ENCODE measurements around the gene MOG. TPM values are rescaled to one million over a fixed set of nuclear protein-coding genes. Genes with fewer than 3 reads are reported as not detected.
A peak's percentile ranks its signal among the peaks of the same experiment; 100 is the strongest.

MOG gene
- polyA plus RNA-seq, 3 donors: not detected

GRCh38 chr6:29708432-29709179, 51.7 kb downstream of the MOG start:
- no peaks in the 10 kb centered on the region for H3K36me3 Mint-ChIP-seq
- no peak for DNase-seq
- Histone ChIP-seq H3K79me2 (ENCODE audit: insufficient read depth, low read length) (no peaks in the 10 kb centered on the region), H3K9me3 (replicated peaks in 1 of 2; ENCODE audit: control insufficient read depth in 1 of 2, insufficient read depth in 1 of 2, low read length in 2 of 2) (no peaks in the 10 kb centered on the region), H3K4me2 (replicated peaks; ENCODE audit: extremely low read depth, low read length, poor library complexity, severe bottlenecking) (peak overlapping the region; percentile 50), H3K4me1 (ENCODE audit: control insufficient read depth in 1 of 2, insufficient read depth in 2 of 2, low read length in 2 of 2) (peaks cover 10% of the 10 kb centered on the region in 2 donors), H3K27me3 (ENCODE audit: control insufficient read depth in 2 of 2, insufficient read depth in 2 of 2, low read length in 2 of 2) (peaks cover 11 to 22% of the 10 kb centered on the region in 2 donors), H3K9ac (ENCODE audit: insufficient read depth, low read length, poor library complexity, severe bottlenecking) (no peak overlapping the region), H3K36me3 (replicated peaks in 1 of 2; ENCODE audit: control insufficient read depth in 1 of 2, insufficient read depth in 2 of 2, low read length in 2 of 2) (no peaks in the 10 kb centered on the region), H4K20me1 (ENCODE audit: insufficient read depth, low read length) (no peaks in the 10 kb centered on the region), H3K4me3 (replicated peaks in 1 of 3; ENCODE audit: low read depth in 2 of 3, low read length in 3 of 3) (peak overlapping the region in 2 of 3 experiments; percentile 36 to 52), H2AFZ (ENCODE audit: insufficient read depth, low read depth, low read length, poor library complexity, severe bottlenecking) (peak overlapping the region; percentile 58), H3K27ac (ENCODE audit: low read depth in 1 of 2, low read length in 2 of 2) (no peak overlapping the region)
- peaks cover 10% of the 10 kb centered on the region for H3K4me1 Mint-ChIP-seq
- no peak for TF ChIP-seq CTCF (IDR thresholded peaks at IDR 0.05)
- whole genome bisulfite sequencing (ENCODE audit: insufficient coverage): 15% methylated on average over 4 of the region's 11 CpGs
- H3K9me3 Mint-ChIP-seq: peaks cover 0 to 2% (median 0%) of the 10 kb centered on the region in 7 donors
- peaks cover 13 to 35% (median 33%) of the 10 kb centered on the region in 3 donors for H3K27me3 Mint-ChIP-seq (ENCODE audit: low read depth in 3 of 3)
- peak overlapping the region; percentile 61 to 74 for H3K4me3 Mint-ChIP-seq
- intact Hi-C loops (cut with micrococcal nuclease): loop anchor here (5.0 kb wide), 2 partner anchors 44 to 124 kb away; no protein-coding TSS in a partner anchor
- no peak overlapping the region for H3K27ac Mint-ChIP-seq

- Histone ChIP-seq H2AFZ (ENCODE audit: insufficient read depth, low read depth, low read length, poor library complexity, severe bottlenecking) (peak overlapping the region; percentile 58), H3K4me3 (replicated peaks in 1 of 3; ENCODE audit: low read depth in 2 of 3, low read length in 3 of 3) (peak overlapping the region in 2 of 3 experiments; percentile 36 to 52), H3K27me3 (ENCODE audit: control insufficient read depth in 2 of 2, insufficient read depth in 2 of 2, low read length in 2 of 2) (peaks cover 11 to 17% of the 10 kb centered on the region in 2 donors), H3K9ac (ENCODE audit: insufficient read depth, low read length, poor library complexity, severe bottlenecking) (no peak overlapping the region), H4K20me1 (ENCODE audit: insufficient read depth, low read length) (no peaks in the 10 kb centered on the region), H3K36me3 (replicated peaks in 1 of 2; ENCODE audit: control insufficient read depth in 1 of 2, insufficient read depth in 2 of 2, low read length in 2 of 2) (no peaks in the 10 kb centered on the region), H3K9me3 (replicated peaks in 1 of 2; ENCODE audit: control insufficient read depth in 1 of 2, insufficient read depth in 1 of 2, low read length in 2 of 2) (no peaks in the 10 kb centered on the region), H3K4me2 (replicated peaks; ENCODE audit: extremely low read depth, low read length, poor library complexity, severe bottlenecking) (peak overlapping the region; percentile 50), H3K79me2 (ENCODE audit: insufficient read depth, low read length) (no peaks in the 10 kb centered on the region), H3K4me1 (ENCODE audit: control insufficient read depth in 1 of 2, insufficient read depth in 2 of 2, low read length in 2 of 2) (peaks cover 10% of the 10 kb centered on the region in 2 donors), H3K27ac (ENCODE audit: low read depth in 1 of 2, low read length in 2 of 2) (no peak overlapping the region)
- Mint-ChIP-seq H3K27ac (no peak overlapping the region), H3K27me3 (ENCODE audit: low read depth in 3 of 3) (peaks cover 12 to 32% (median 31%) of the 10 kb centered on the region in 3 donors), H3K4me3 (peak overlapping the region; percentile 61 to 74), H3K36me3 (no peaks in the 10 kb centered on the region), H3K4me1 (peaks cover 10% of the 10 kb centered on the region), H3K9me3 (peaks cover 0 to 2% (median 0%) of the 10 kb centered on the region in 7 donors)
- 0% methylated on average over 1 of the region's 4 CpGs for WGBS (ENCODE audit: insufficient coverage)
- TF ChIP-seq CTCF (IDR thresholded peaks at IDR 0.05): no peak
- intact Hi-C loops (cut with micrococcal nuclease): loop anchor here (5.0 kb wide), 2 partner anchors 43 to 123 kb away; no protein-coding TSS in a partner anchor
- no peak for DNase-seq
These were observed 52.3 kb downstream of the MOG start for GRCh38 chr6:29709188-29709587.
